K562 (cell line): Measurements from ENCODE around the gene LAMTOR4. TPM values are rescaled to one million over a fixed set of nuclear protein-coding genes. Genes with fewer than 3 reads are reported as not detected.

ENCODE experiments used
- ATF6 ChIP-seq: sonication (generic); formaldehyde crosslinking; IDR thresholded peaks from 2 replicates; pipeline ENCODE4 v1.4.0; 2020; ENCODE audit warnings: mild to moderate bottlenecking, missing genetic modification reagents
- CEBPG ChIP-seq, 3 experiments: fragments of 200-800 bp in 1 of 3; sonication (Bioruptor generic) in 1 of 3; sonication (generic) in 1 of 3; formaldehyde crosslinking in 1 of 3; IDR thresholded peaks in 2 of 3; conservative IDR thresholded peaks in 1 of 3; 2 replicates each; pipeline versions ENCODE4 v1.6.1 to v1.8.0; 2016 to 2022; ENCODE audit warnings: missing compliant biosample characterization in 2 of 3, missing genetic modification characterization in 2 of 3, mild to moderate bottlenecking in 1 of 3, missing genetic modification reagents in 1 of 3
- CREB3L1 ChIP-seq: fragments of 450-650 bp; IDR thresholded peaks from 2 replicates; pipeline ENCODE4 v1.6.1; 2014; ENCODE audit warnings: low read depth, mild to moderate bottlenecking, moderate library complexity, borderline replicate concordance
- DACH1 ChIP-seq: fragments of 450-650 bp; IDR thresholded peaks from 2 replicates; pipeline ENCODE4 v1.6.1; 2018; ENCODE audit not compliant: partially characterized antibody
- FOXA1 ChIP-seq: fragments of 450-650 bp; IDR thresholded peaks from 2 replicates; pipeline ENCODE4 v1.6.1; 2016; ENCODE audit warnings: mild to moderate bottlenecking, borderline replicate concordance
- GABPA ChIP-seq: fragments of 200-800 bp; sonication (Bioruptor generic); conservative IDR thresholded peaks from 2 replicates; pipeline ENCODE4 v1.6.1; 2016; ENCODE audit warnings: low read depth, missing genetic modification characterization, missing compliant biosample characterization
- HDAC6 ChIP-seq: IDR thresholded peaks from 2 replicates; pipeline ENCODE4 v1.6.1; 2012; ENCODE audit warnings: low read depth, mild to moderate bottlenecking, control low read depth, inconsistent platforms, low read length, moderate library complexity
- MAX ChIP-seq: sonication (generic); formaldehyde crosslinking; IDR thresholded peaks from 2 replicates; pipeline ENCODE4 v1.9.0; 2022; ENCODE audit warnings: mild to moderate bottlenecking, missing genetic modification reagents
- NCOA1 ChIP-seq: fragments of 450-650 bp; IDR thresholded peaks from 2 replicates; pipeline ENCODE4 v1.6.1; 2016; ENCODE audit warnings: low read depth
- NFATC3 ChIP-seq: fragments of 450-650 bp; IDR thresholded peaks from 2 replicates; pipeline ENCODE4 v1.6.1; 2017; ENCODE audit warnings: mild to moderate bottlenecking
- NR2C2 ChIP-seq, 2 experiments: fragments of 200-800 bp in 1 of 2; sonication (Bioruptor generic) in 1 of 2; sonication (generic) in 1 of 2; formaldehyde crosslinking in 1 of 2; IDR thresholded peaks; 2 replicates each; pipeline versions ENCODE4 v1.6.1 to v1.8.0; 2016 to 2022; ENCODE audit warnings: mild to moderate bottlenecking in 1 of 2, missing compliant biosample characterization in 1 of 2, missing genetic modification characterization in 1 of 2, missing genetic modification reagents in 1 of 2
- PCBP2 ChIP-seq: fragments of 200-400 bp; formaldehyde crosslinking; IDR thresholded peaks from 2 replicates; pipeline ENCODE4 v1.6.1; 2018; ENCODE audit warnings: low read length, low read depth, mild to moderate bottlenecking, moderate library complexity; ENCODE audit not compliant: poor library complexity, severe bottlenecking
- RNF219 ChIP-seq: fragments of 250-450 bp; sonication (Bioruptor Pico); IDR thresholded peaks from 2 replicates; pipeline ENCODE4 v1.5.0; 2022; ENCODE audit warnings: mild to moderate bottlenecking
- SAP30 ChIP-seq: fragments of 200-600 bp; sonication (generic); IDR thresholded peaks from 2 replicates; pipeline ENCODE4 v1.6.1; 2012; ENCODE audit warnings: borderline replicate concordance, low read depth, mild to moderate bottlenecking, moderate library complexity, low read length, control low read depth, inconsistent platforms; ENCODE audit not compliant: insufficient read depth, poor library complexity, severe bottlenecking
- SP1 ChIP-seq: sonication (generic); formaldehyde crosslinking; IDR thresholded peaks from 2 replicates; pipeline ENCODE4 v1.8.1; 2022; ENCODE audit warnings: mild to moderate bottlenecking, missing genetic modification reagents
- TCF3 ChIP-seq: sonication (generic); formaldehyde crosslinking; IDR thresholded peaks from 2 replicates; pipeline ENCODE4 v1.4.0; 2020; ENCODE audit warnings: mild to moderate bottlenecking, missing genetic modification reagents
- THRAP3 ChIP-seq: fragments of 450-650 bp; IDR thresholded peaks from 2 replicates; pipeline ENCODE4 v1.6.1; 2016; ENCODE audit warnings: mild to moderate bottlenecking, inconsistent platforms, borderline replicate concordance
- ZBTB5 ChIP-seq: fragments of 450-650 bp; IDR thresholded peaks from 2 replicates; pipeline ENCODE4 v1.6.1; 2017; ENCODE audit warnings: antibody characterized with exemption
- polyA plus RNA-seq, 8 experiments: library from polyadenylated mRNA; depleted of rRNA in 4 of 8; stranded (reverse) in 5 of 8; unstranded in 3 of 8; fragments of >200 nt; fragmentation: Nextera tagmentation in 2 of 8; fragmentation: Illumina TruSeq in 1 of 8; extraction: Ambion mirVana in 2 of 8; extraction: Trizol in 1 of 8; gene quantifications; 2 replicates each; pipeline versions ENCODE4 v1.2.1 to v1.2.3, GENCODE V29; 2011 to 2014; ENCODE audit warnings: inconsistent platforms in 1 of 8, missing spikeins in 1 of 8
- total RNA-seq, 7 experiments: library from RNA; depleted of rRNA in 6 of 7; stranded (reverse); fragments of >200 nt in 6 of 7; fragmentation: Illumina TruSeq in 2 of 7; extraction: Trizol in 2 of 7; gene quantifications; 2 replicates each; pipeline versions ENCODE4 v1.2.1 to v1.2.3, GENCODE V29; 2011 to 2021; ENCODE audit warnings: low replicate concordance in 1 of 7

Gene LAMTOR4
- total and polyA plus RNA-seq, 9 of the 15 experiments (the other 6 are each of a cell fraction or from before 2014, with no cell fraction given): 79.6 to 314 (median 195) TPM

GRCh38 chr7:100100420-100101015 lies 48.2 kb upstream of the LAMTOR4 start (continued):
- no peak for TF ChIP-seq RNF219 (CRISPR knock-in tag)
- TF ChIP-seq GABPA (tag): peak; percentile 98
- TF ChIP-seq CEBPG (CRISPR knock-in tag; IDR thresholded peaks at IDR 0.05): no peak
- no peak for TF ChIP-seq CEBPG (tag; conservative IDR thresholded peaks at IDR 0.05 in 1 of 2, IDR thresholded peaks at IDR 0.05 in 1 of 2)
- TF ChIP-seq SP1 (CRISPR knock-in tag): no peak
- TF ChIP-seq DACH1: no peak
- no peak for TF ChIP-seq ZBTB5
- no peak; the same call in 1 of the 2 replicates for TF ChIP-seq NR2C2 (CRISPR knock-in tag; IDR thresholded peaks at IDR 0.05)
- TF ChIP-seq NR2C2 (tag; IDR thresholded peaks at IDR 0.05): peak; percentile 68; the same call in 1 of the 2 replicates
- TF ChIP-seq PCBP2: peak; percentile 88
- TF ChIP-seq NCOA1: peak; percentile 65; the same call in 1 of the 2 replicates
- TF ChIP-seq TCF3 (CRISPR knock-in tag): no peak
- peak; percentile 98 for TF ChIP-seq SAP30
- peak; percentile 86 for TF ChIP-seq MAX (CRISPR knock-in tag)
- no peak for TF ChIP-seq NFATC3
- TF ChIP-seq ATF6 (CRISPR knock-in tag): no peak
- 0 out of 2 replicates have a peak, but pooled peaks have one; percentile 39 for TF ChIP-seq FOXA1
- TF ChIP-seq HDAC6: no peak
- TF ChIP-seq THRAP3: no peak
- TF ChIP-seq CREB3L1: peak; percentile 75
